Measurements from ENCODE around the gene TAAR9.

Gene TAAR9

GRCh38 chr6:132587424-132587823, 49.3 kb downstream of the TAAR9 start:
- DNase-seq (ENCODE audit: low read depth in 2 of 2) = no peak

All from stimulated activated CD8-positive, alpha-beta memory T cell treated with anti-CD3 and anti-CD28 coated beads, Interleukin-15, amount 100 ng/mL, for 48 hours (primary cell).